Stimulated activated CD4-positive, alpha-beta T cell treated with anti-CD3 and anti-CD28 coated beads, Interleukin-4, amount 100 ng/mL, for 4 hours (primary cell): ENCODE measurements around the gene CD101.

ENCODE experiments used
- DNase-seq, 2 experiments: peaks; one replicate each; pipeline ENCODE4 v3.0.0-alpha.2; 2020

Gene CD101

GRCh38 chr1:117020526-117021156 is 19.1 kb downstream of the CD101 start:
- DNase-seq: no peak

- DNase-seq: no peak
Observed at GRCh38 chr1:117022114-117022513, 20.6 kb downstream of the CD101 start.

GRCh38 chr1:117025568-117025967 is 24.0 kb downstream of the CD101 start:
- no peak for DNase-seq

- DNase-seq: no peak
Observed at GRCh38 chr1:117026361-117026760, 24.8 kb downstream of the CD101 start.

- no peak for DNase-seq
Observed at GRCh38 chr1:117029685-117030084, 28.1 kb downstream of the CD101 start.

GRCh38 chr1:117030271-117030877 is 28.8 kb downstream of the CD101 start:
- no peak for DNase-seq

GRCh38 chr1:117032266-117032665 is 30.7 kb downstream of the CD101 start:
- DNase-seq: no peak

GRCh38 chr1:117032681-117033539 is 31.4 kb downstream of the CD101 start:
- no peak for DNase-seq

GRCh38 chr1:117033772-117034171 is 32.2 kb downstream of the CD101 start:
- no peak for DNase-seq

GRCh38 chr1:117034791-117035290 is 33.3 kb downstream of the CD101 start:
- no peak for DNase-seq

- DNase-seq: no peak
Observed at GRCh38 chr1:117036018-117036461, 34.5 kb downstream of the CD101 start.

GRCh38 chr1:117037802-117038201 is 36.2 kb downstream of the CD101 start:
- DNase-seq: no peak

GRCh38 chr1:117038236-117038635 is 36.7 kb downstream of the CD101 start:
- no peak for DNase-seq

GRCh38 chr1:117044217-117044616 is 42.7 kb downstream of the CD101 start:
- no peak for DNase-seq

- DNase-seq: no peak
Observed at GRCh38 chr1:117045644-117046043, 44.1 kb downstream of the CD101 start.

- no peak for DNase-seq
Observed at GRCh38 chr1:117046781-117047180, 45.2 kb downstream of the CD101 start.

- no peak for DNase-seq
Observed at GRCh38 chr1:117047271-117047670, 45.7 kb downstream of the CD101 start.

GRCh38 chr1:117049857-117050256 is 48.3 kb downstream of the CD101 start:
- no peak for DNase-seq

- DNase-seq: peak; percentile 24 to 25
Observed at GRCh38 chr1:117051224-117052064, 49.9 kb downstream of the CD101 start.

- DNase-seq: no peak
Observed at GRCh38 chr1:117054068-117054467, 52.5 kb downstream of the CD101 start.

- no peak for DNase-seq
Observed at GRCh38 chr1:117058810-117059209, 57.2 kb downstream of the CD101 start.

- DNase-seq: peak; percentile 48 to 51
Observed at GRCh38 chr1:117059334-117059677, 57.7 kb downstream of the CD101 start.
